Endothelial cell (in vitro differentiated cells): Measurements from ENCODE around the gene HCN2. TPM values are rescaled to one million over a fixed set of nuclear protein-coding genes. Genes with fewer than 3 reads are reported as not detected.

Experiments
- DNase-seq: peaks from one replicate; pipeline ENCODE4 v3.0.0; 2021; ENCODE audit warnings: low spot score
- H3K27ac Mint-ChIP-seq: one replicate; pipeline ENCODE4 v1.8.0; 2021; ENCODE audit warnings: mixed read lengths, inconsistent platforms; ENCODE audit not compliant: unreplicated experiment
- H3K27me3 Mint-ChIP-seq: one replicate; pipeline ENCODE4 v1.8.0; 2021; ENCODE audit warnings: mild to moderate bottlenecking, moderate library complexity, mixed read lengths, inconsistent platforms; ENCODE audit not compliant: unreplicated experiment
- H3K36me3 Mint-ChIP-seq: one replicate; pipeline ENCODE4 v1.8.0; 2021; ENCODE audit warnings: mild to moderate bottlenecking, low read depth, mixed read lengths, inconsistent platforms; ENCODE audit not compliant: unreplicated experiment
- H3K4me1 Mint-ChIP-seq: one replicate; pipeline ENCODE4 v1.8.0; 2021; ENCODE audit warnings: mild to moderate bottlenecking, mixed read lengths, inconsistent platforms; ENCODE audit not compliant: unreplicated experiment
- H3K4me3 Mint-ChIP-seq: one replicate; pipeline ENCODE4 v1.8.0; 2021; ENCODE audit warnings: mild to moderate bottlenecking, mixed read lengths, inconsistent platforms; ENCODE audit not compliant: unreplicated experiment
- H3K9me3 Mint-ChIP-seq: one replicate; pipeline ENCODE4 v1.8.0; 2021; ENCODE audit warnings: mixed read lengths, inconsistent platforms; ENCODE audit not compliant: unreplicated experiment
- CTCF ChIP-seq: fragments of 200-600 bp; sonication (generic); IDR thresholded peaks from one replicate; pipeline ENCODE4 v1.5.0; 2021; ENCODE audit warnings: antibody characterized with exemption; ENCODE audit not compliant: unreplicated experiment
- total RNA-seq: library from RNA; stranded (reverse); fragmentation: NEBNext Ultra II Directional; extraction: Animal tissue kit (Norgen Biotek cat#: 25700); gene quantifications from one replicate; pipeline ENCODE4 v1.2.1, GENCODE V29; 2021; ENCODE audit not compliant: unreplicated experiment

The HCN2 gene
- total RNA-seq, 1 donor from 2014 or later, result 0.28 TPM

GRCh38 chr19:571566-571974 is 18.1 kb upstream of the HCN2 start:
- Mint-ChIP-seq H3K4me3 (peak overlapping the region; percentile 91), H3K27me3 (peaks cover 6% of the 10 kb centered on the region), H3K36me3 (peaks cover 11% of the 10 kb centered on the region), H3K27ac (peak overlapping the region; percentile 88), H3K4me1 (peaks cover 20% of the 10 kb centered on the region), H3K9me3 (no peaks in the 10 kb centered on the region)
- no peak for TF ChIP-seq CTCF
- DNase-seq, result no peak

- peak within 1 kb of the TSS; percentile 99 for H3K27ac Mint-ChIP-seq
- H3K27me3 Mint-ChIP-seq, result peaks cover 7% of the 10 kb centered on the region
- H3K9me3 Mint-ChIP-seq, result no peaks in the 10 kb centered on the region
- TF ChIP-seq CTCF, result no peak
- H3K4me3 Mint-ChIP-seq, result peak within 1 kb of the TSS; percentile 95
- peaks cover 5% of the 10 kb centered on the region for H3K36me3 Mint-ChIP-seq
- peak; percentile 99 for DNase-seq
- H3K4me1 Mint-ChIP-seq, result peaks cover 20% of the 10 kb centered on the region
These were observed 17.4 kb upstream of the HCN2 start, which contains the start of gene BSG for GRCh38 chr19:572140-572742. BSG (plus strand) TSS chr19:572596; CDS start chr19:572635, 39 bp downstream.

- H3K9me3 Mint-ChIP-seq, result no peaks in the 10 kb centered on the region
- TF ChIP-seq CTCF, result no peak
- H3K4me1 Mint-ChIP-seq, result peaks cover 20% of the 10 kb centered on the region
- peak; percentile 46 for DNase-seq
- H3K27ac Mint-ChIP-seq, result no peak overlapping the region
- peak overlapping the region; percentile 88 for H3K4me3 Mint-ChIP-seq
- peaks cover 5% of the 10 kb centered on the region for H3K36me3 Mint-ChIP-seq
- peaks cover 7% of the 10 kb centered on the region for H3K27me3 Mint-ChIP-seq
These were observed 16.8 kb upstream of the HCN2 start for GRCh38 chr19:572743-573518.

- Mint-ChIP-seq H3K36me3 (peaks cover 5% of the 10 kb centered on the region), H3K27ac (peak overlapping the region; percentile 14), H3K9me3 (no peaks in the 10 kb centered on the region), H3K4me1 (peaks cover 20% of the 10 kb centered on the region), H3K4me3 (peak overlapping the region; percentile 86), H3K27me3 (peaks cover 7% of the 10 kb centered on the region)
- no peak for DNase-seq
- no peak for TF ChIP-seq CTCF
These were observed 16.2 kb upstream of the HCN2 start for GRCh38 chr19:573519-573825.
